Measurements from ENCODE around the gene RABGAP1L.
A peak's percentile ranks its signal among the peaks of the same experiment; 100 is the strongest.
"Not testable (repeated sequence)": the region's sequence is repeated elsewhere in the genome, so short reads cannot be mapped to it uniquely, and the experiment has no call there.

RABGAP1L gene

DNA sequence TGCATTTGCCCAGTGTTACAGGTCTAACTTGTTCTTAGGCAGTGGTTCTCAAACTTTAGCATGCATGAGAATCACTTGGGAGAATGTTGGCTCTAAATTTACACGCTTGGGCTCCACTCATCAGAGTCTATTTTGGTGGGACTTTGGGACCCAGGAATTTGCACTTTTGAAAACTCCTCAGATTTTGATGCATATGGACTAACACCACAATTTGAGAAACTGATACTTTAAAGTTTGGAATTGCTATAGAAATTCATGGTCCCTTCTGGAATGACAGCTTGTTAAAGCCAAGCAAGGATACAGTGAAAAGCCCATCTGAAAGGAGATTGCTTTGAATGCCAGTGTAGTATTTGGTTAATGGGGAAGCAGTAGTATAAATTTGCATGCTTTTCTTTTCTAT lies 320.0 kb downstream of the RABGAP1L start:
- Mint-ChIP-seq H3K27ac (no peak overlapping the region), H3K27me3 (no peaks in the 10 kb centered on the region), H3K4me1 (no peaks in the 10 kb centered on the region), H3K4me3 (no peak overlapping the region), H3K9me3 (no peaks in the 10 kb centered on the region)
- no peak for DNase-seq
- ATAC-seq, result no peak

DNA sequence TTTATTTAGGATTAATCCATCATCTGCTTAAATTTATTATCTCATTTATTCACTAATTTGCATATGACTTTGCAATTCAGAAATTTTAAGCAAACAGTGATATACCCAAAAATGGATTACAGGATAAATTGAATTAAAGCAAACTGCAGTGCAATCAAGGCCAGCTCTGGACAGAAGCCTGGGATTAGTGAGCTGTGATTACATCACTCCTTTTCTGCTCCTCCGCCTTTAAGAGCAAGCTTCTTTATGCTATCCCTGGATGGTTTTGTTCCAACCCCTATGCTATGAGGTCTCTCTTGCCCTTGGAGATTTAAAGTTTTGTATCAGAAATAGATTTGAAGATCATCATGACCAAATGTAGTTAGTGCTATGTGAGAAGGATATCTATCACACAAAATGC lies 321.0 kb downstream of the RABGAP1L start:
- Mint-ChIP-seq H3K4me3 (no peak overlapping the region), H3K4me1 (no peaks in the 10 kb centered on the region), H3K27ac (no peak overlapping the region), H3K27me3 (no peaks in the 10 kb centered on the region), H3K9me3 (peaks cover 0 to 5% of the 10 kb centered on the region in 2 donors)
- DNase-seq, result no peak
- ATAC-seq, result no peak

DNA sequence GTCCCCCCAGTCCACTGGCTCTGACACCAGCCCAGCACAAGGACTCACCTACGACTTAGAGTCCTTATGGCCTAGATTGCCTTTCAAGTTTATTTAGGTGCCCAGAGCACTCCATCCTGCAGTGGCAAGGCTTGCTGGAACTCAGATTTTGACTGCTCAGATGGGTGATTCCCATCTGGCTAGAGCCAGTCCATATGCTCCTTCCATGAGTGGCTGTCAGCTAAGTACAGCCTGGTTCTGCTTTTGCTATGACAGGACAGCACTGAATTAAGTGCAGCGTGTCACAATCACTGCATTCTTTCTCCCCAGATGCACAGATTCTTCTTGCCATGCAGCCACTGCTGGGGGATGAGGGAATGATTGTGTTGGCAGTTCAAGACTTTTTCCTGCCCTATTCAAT lies 332.3 kb downstream of the RABGAP1L start:
- H3K27me3 Mint-ChIP-seq, result no peaks in the 10 kb centered on the region
- no peak overlapping the region for H3K27ac Mint-ChIP-seq
- ATAC-seq (no peak), DNase-seq (no peak)
- H3K4me3 Mint-ChIP-seq, result no peak overlapping the region
- peaks cover 0 to 12% of the 10 kb centered on the region in 2 donors for H3K9me3 Mint-ChIP-seq
- H3K4me1 Mint-ChIP-seq, result no peaks in the 10 kb centered on the region

DNA sequence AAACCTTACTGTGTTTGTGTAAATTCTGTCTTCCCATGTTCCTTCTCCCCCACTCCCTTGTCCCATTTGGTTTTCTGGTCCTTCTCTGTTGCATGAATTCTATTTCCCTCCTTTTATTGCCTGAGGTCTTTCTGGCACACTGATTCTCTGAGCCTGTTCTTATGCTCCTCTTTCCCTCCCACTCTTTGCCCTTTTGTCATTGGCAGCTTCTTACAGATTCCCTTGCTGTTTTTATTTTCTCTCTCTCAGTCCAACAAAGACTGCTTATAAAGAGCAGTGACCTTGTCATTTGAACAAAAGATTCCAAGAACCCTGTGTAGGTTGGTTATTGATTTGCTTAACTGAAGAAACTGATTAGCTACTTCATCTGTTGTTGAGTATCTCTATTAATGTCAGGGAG lies 338.2 kb downstream of the RABGAP1L start:
- Mint-ChIP-seq H3K4me1 (no peaks in the 10 kb centered on the region), H3K4me3 (no peak overlapping the region), H3K9me3 (no peaks in the 10 kb centered on the region), H3K27me3 (no peaks in the 10 kb centered on the region), H3K27ac (no peak overlapping the region)
- DNase-seq (no peak), ATAC-seq (no peak)

DNA sequence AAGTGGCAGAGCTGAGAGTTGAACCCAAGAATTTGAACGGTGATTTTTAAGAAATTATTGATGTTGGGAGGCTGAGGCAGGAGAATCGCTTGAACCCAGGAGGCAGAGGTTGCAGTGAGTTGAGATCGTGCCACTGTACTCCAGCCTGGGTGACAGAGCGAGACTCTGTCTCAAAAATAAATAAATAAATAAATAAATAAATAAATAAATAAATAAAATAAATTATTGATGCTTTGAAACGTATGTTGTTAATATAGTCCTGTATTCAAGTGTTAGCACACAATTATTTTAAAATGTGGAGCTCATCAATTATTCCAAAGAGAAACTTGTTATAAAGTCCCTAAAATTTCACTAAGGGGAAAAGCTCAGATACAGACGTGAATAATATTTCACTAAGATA lies 357.4 kb downstream of the RABGAP1L start:
- not testable (repeated sequence) for H3K4me3 Mint-ChIP-seq, H3K27me3 Mint-ChIP-seq, DNase-seq, H3K9me3 Mint-ChIP-seq, H3K27ac Mint-ChIP-seq, ATAC-seq, H3K4me1 Mint-ChIP-seq

DNA sequence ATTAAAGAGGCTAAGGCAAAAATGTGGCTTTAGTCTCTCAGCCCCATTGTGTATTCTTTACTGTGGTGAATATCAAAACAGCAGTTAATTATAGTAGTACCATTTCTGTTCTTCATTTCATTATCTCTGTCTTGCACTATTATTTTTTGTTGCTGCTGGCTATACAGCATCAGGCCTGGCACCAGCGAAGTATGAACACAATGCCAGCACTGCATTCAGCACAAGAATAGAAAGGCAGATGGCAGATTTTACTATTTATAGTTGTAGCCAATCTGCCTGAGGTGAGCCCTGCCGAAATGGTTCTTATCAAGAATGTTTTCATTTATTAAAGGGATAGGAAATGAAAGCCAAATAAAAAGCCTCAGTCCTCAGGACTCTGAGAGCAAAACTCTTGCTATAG lies 360.5 kb downstream of the RABGAP1L start:
- DNase-seq (no peak), ATAC-seq (no peak)
- H3K4me3 Mint-ChIP-seq, result no peak overlapping the region
- no peaks in the 10 kb centered on the region for H3K4me1 Mint-ChIP-seq
- no peak overlapping the region for H3K27ac Mint-ChIP-seq
- H3K9me3 Mint-ChIP-seq, result peaks cover 0 to 5% of the 10 kb centered on the region in 2 donors
- H3K27me3 Mint-ChIP-seq, result no peaks in the 10 kb centered on the region

DNA sequence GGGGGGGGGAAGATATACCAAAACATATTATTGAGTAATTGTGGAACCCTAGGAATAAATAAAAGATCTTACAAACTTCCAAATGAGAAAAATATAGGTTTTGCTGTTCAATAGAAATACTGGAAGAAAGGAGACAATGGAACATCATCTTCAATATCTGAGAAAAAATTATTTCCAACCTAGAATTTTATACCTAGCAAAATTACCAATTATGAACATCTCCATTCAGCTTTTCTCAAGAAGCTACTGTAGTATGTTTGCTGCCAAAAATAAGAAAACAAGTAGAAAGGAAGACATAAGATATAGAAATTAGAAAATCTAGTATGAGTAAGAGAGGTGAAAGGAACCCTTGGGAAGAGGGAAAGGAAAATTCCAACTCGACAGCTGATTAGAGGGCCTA lies 372.4 kb downstream of the RABGAP1L start:
- DNase-seq (no peak), ATAC-seq (no peak)
- no peaks in the 10 kb centered on the region for H3K27me3 Mint-ChIP-seq
- H3K4me1 Mint-ChIP-seq, result peaks cover 14% of the 10 kb centered on the region
- no peak overlapping the region for H3K4me3 Mint-ChIP-seq
- H3K27ac Mint-ChIP-seq, result no peak overlapping the region
- H3K9me3 Mint-ChIP-seq, result peaks cover 48 to 53% of the 10 kb centered on the region in 2 donors

DNA sequence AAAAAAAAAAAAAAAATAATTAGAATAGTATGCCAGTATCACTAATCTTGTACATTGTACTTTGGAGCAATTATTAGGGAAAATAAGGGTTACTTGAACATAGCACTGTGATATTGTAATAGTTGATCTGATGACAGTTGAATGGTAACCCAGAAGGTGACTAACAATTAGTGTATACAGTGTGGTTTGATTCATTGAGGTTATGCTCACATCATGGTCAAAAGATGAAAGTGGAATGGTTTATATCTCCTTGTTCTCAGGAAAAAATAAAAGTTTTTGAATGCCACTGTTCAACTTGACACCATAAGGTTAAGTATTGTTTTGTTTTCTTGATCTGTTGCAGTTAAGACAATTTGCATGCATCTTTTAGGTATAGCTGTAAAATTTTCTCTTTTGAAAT lies 375.5 kb downstream of the RABGAP1L start:
- DNase-seq, result no peak
- Mint-ChIP-seq H3K4me3 (no peak overlapping the region), H3K4me1 (no peaks in the 10 kb centered on the region), H3K27ac (no peak overlapping the region), H3K27me3 (no peaks in the 10 kb centered on the region), H3K9me3 (peaks cover 27 to 45% of the 10 kb centered on the region in 2 donors)
- ATAC-seq, result peak; percentile 60

DNA sequence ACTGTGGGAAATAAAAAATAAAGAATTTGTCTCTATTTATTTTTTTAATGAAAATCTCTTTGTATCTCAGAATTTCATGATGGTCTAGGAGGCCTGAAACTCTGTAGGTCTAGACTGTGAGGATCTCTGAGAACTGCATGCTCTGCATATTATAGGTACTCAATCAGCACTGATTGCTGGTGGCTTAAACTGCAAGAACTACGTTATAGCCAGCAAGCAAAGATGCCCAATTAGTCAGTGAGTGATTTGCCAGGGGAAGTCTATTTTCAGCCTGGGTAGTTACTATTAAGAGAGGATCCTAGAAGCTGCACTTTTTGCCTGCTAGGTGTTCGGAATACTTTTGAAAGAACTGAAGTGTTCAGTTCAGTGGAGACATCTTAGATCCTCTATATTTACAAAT lies 375.9 kb downstream of the RABGAP1L start:
- DNase-seq (no peak), ATAC-seq (no peak)
- peaks cover 27 to 49% of the 10 kb centered on the region in 2 donors for H3K9me3 Mint-ChIP-seq
- no peaks in the 10 kb centered on the region for H3K4me1 Mint-ChIP-seq
- no peaks in the 10 kb centered on the region for H3K27me3 Mint-ChIP-seq
- no peak overlapping the region for H3K4me3 Mint-ChIP-seq
- H3K27ac Mint-ChIP-seq, result no peak overlapping the region

DNA sequence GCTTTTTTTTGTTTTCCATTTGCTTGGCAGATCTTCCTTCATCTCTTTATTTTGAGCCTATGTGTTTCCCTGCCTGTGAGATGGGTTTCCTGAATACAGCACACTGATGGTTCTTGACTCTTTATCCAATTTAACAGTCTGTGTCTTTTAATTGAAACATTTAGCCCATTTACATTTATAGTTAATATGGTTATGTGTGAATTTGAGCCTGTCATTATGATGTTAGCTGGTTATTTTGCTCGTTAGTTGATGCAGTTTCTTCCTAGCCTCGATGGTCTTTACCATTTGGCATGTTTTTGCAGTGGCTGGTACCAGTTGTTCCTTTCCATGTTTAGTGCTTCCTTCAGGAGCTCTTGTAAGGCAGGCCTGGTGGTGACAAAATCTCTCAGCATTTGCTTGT lies 384.1 kb downstream of the RABGAP1L start:
- H3K4me3 Mint-ChIP-seq, H3K4me1 Mint-ChIP-seq, DNase-seq, H3K27me3 Mint-ChIP-seq, ATAC-seq, H3K27ac Mint-ChIP-seq: not testable (repeated sequence)
- peaks cover 17 to 39% of the 10 kb centered on the region in 2 donors for H3K9me3 Mint-ChIP-seq

DNA sequence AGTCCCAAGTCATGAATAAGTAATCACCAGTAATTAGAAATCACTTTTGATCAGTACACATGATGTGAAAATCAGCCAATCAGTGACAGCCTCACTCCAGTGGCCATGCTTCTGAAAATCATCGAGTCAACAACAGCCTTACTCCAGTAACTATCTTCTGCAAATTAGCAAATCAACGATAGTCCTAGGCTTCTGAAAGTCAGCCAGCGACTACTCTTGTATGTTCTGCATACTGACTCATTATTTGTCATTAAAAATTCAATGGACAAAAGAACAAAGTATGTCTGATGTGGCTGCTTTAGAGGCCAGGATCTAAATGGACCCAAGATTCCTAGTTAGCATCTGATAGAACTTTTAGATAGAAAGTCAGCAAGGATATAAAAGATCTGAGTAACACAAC lies 391.0 kb downstream of the RABGAP1L start:
- H3K9me3 Mint-ChIP-seq, result peaks cover 1 to 4% of the 10 kb centered on the region in 2 donors
- no peak for ATAC-seq
- H3K4me1 Mint-ChIP-seq, result no peaks in the 10 kb centered on the region
- DNase-seq, result no peak
- H3K27ac Mint-ChIP-seq, result no peak overlapping the region
- H3K27me3 Mint-ChIP-seq, result no peaks in the 10 kb centered on the region
- H3K4me3 Mint-ChIP-seq, result no peak overlapping the region

DNA sequence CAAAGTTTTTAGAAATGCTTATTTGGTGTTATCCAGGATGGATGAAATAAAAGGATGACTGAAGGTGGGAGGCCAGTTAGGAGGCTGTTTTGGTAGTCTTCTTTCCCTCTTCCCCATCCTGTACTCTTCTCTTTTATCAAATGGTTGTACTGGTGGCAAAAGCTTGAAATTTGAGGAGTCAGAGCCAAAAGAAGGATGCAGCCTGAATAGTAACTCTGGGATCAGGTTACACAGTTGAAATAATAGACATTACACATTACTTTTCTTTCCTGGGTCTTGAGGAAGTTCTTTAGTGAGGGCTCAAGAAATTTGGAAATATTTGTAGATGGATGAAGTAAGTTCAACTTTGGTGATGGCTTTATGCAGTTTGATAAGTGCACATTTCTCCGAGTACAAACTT lies 397.1 kb downstream of the RABGAP1L start:
- Mint-ChIP-seq H3K27me3 (no peaks in the 10 kb centered on the region), H3K4me3 (no peak overlapping the region), H3K9me3 (peaks cover 8 to 27% of the 10 kb centered on the region in 2 donors), H3K27ac (no peak overlapping the region), H3K4me1 (no peaks in the 10 kb centered on the region)
- ATAC-seq (no peak), DNase-seq (no peak)

DNA sequence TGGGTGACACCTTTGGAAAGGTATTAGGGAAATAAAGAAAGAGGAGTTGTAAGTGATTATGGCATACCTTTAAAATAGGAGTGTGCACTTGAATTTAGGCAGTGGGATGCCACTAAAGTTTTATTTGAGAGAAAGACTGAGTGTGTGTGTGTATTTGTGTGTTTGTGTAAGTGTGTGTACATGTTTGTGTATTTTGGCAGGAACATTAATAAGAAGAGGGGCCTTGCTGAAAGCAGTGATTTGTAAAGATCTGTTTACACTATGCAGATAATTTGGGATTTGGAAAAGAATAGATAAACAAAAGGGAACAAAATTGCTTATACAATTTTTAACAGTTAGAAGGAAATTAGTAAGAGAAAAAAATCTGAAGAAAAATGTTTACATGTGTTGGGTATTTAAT lies 409.2 kb downstream of the RABGAP1L start:
- Mint-ChIP-seq H3K27ac (peak overlapping the region in 1 of 2 donors; percentile 46), H3K9me3 (peaks cover 0 to 10% of the 10 kb centered on the region in 2 donors), H3K4me1 (no peaks in the 10 kb centered on the region), H3K4me3 (no peak overlapping the region), H3K27me3 (no peaks in the 10 kb centered on the region)
- no peak for ATAC-seq
- no peak for DNase-seq

DNA sequence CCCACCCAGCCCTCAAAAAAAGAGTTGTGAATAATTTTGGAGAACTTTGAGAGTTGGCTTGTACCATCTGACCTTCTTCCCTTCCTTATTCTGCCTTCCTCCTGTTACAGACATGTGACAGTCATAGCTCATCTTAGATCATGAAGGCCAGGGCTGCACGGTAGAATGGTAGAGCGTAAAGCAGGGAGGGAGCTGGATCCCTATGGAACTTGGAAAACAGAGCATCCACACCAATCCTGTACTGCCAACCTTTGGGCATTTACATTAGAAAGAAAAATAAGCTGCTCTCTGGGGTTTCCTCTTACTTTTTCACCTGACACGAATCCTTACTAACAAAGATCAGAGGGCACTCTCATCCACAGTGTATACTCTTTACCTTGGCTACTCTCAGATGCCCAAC lies 409.9 kb downstream of the RABGAP1L start:
- Mint-ChIP-seq H3K27ac (no peak overlapping the region), H3K27me3 (no peaks in the 10 kb centered on the region), H3K9me3 (peaks cover 0 to 10% of the 10 kb centered on the region in 2 donors), H3K4me3 (no peak overlapping the region), H3K4me1 (no peaks in the 10 kb centered on the region)
- no peak for ATAC-seq
- no peak for DNase-seq

DNA sequence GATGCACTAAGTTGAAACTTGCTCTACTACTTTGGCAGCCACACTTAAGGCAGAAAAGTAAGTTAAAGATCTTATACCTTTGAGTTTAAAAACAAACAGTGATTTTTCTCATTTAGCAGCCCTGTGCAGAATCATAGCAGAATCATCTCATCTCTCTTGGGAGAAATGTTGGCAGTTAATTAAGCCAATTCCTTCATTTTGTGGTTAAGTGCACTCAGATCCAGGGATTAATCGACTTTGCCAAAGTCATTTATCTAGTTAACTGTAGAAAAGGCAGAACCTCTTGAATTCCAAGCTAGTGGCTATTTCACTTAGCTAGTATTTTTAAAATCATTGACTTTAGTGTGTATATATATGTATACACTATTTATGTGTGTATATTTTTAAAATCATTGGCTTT lies 413.5 kb downstream of the RABGAP1L start:
- H3K27ac Mint-ChIP-seq, result no peak overlapping the region
- ATAC-seq (no peak), DNase-seq (no peak)
- H3K4me3 Mint-ChIP-seq, result no peak overlapping the region
- no peaks in the 10 kb centered on the region for H3K4me1 Mint-ChIP-seq
- H3K27me3 Mint-ChIP-seq, result no peaks in the 10 kb centered on the region
- H3K9me3 Mint-ChIP-seq, result peaks cover 8 to 11% of the 10 kb centered on the region in 2 donors

DNA sequence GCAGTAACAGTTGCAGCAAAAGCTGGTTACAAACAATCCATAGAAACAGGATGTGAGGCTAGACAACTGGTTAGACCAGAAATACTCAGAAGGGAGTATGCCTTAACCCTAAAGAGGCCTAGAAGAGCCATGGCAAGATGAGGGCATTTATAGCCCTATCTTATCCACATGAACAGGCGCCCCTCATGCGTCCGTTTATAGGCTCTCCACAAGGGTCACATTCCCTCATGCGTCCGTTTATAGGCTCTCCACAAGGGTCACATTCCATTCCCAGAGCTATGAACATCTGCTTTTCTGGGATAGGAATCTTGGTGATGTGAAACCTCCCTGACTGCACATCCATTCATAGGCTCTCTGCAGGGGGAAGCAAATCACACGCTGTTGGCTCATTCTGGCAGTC lies 416.8 kb downstream of the RABGAP1L start:
- not testable (repeated sequence) for H3K27ac Mint-ChIP-seq, ATAC-seq, H3K9me3 Mint-ChIP-seq, H3K4me3 Mint-ChIP-seq, DNase-seq, H3K4me1 Mint-ChIP-seq, H3K27me3 Mint-ChIP-seq

DNA sequence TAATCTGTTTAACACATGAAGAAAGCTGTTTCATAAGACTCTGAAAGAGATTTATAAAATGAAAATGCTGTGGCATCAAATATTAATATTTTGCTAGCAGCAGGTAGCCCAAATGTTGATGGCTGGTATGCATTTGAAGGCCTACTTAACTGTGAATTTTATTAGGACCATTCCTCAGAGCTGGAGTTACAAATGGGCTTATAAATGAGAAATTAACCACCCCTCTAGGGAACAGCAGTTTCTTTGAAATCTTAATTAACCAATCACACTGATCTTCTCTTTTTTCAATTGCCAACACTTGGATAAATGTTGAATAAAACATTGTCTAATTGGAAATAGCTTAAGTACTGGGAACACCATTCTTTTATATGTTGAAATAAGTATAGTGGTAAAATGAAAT lies 418.4 kb downstream of the RABGAP1L start:
- DNase-seq (no peak), ATAC-seq (no peak)
- Mint-ChIP-seq H3K27ac (no peak overlapping the region), H3K9me3 (peaks cover 8 to 11% of the 10 kb centered on the region in 2 donors), H3K4me1 (no peaks in the 10 kb centered on the region), H3K27me3 (no peaks in the 10 kb centered on the region), H3K4me3 (no peak overlapping the region)

All from stimulated activated naive CD8-positive, alpha-beta T cell treated with anti-CD3 and anti-CD28 coated beads, Interleukin-15, amount 100 ng/mL, for 72 hours (primary cell).